Measurements from ENCODE around the gene SNF8. TPM values are rescaled to one million over a fixed set of nuclear protein-coding genes. Genes with fewer than 3 reads are reported as not detected.
A peak's percentile ranks its signal among the peaks of the same experiment; 100 is the strongest.

Gene SNF8
- total RNA-seq, 1 experiment from 2014 or later = 129 TPM

GRCh38 chr17:48893646-48894508, 50.8 kb downstream of the SNF8 start:
- Mint-ChIP-seq H3K27ac (peak overlapping the region in 1 of 3 experiments; percentile 97; a peak in 2 of 7 replicates), H3K4me1 (peaks cover 4 to 8% of the 10 kb centered on the region in 2 experiments; a peak in 3 of 4 replicates), H3K4me3 (peak overlapping the region; percentile 89 to 95), H3K9me3 (no peaks in the 10 kb centered on the region), H3K36me3 (ENCODE audit: insufficient read depth in 1 of 3, low read depth in 3 of 3) (peaks cover 12 to 25% (median 12%) of the 10 kb centered on the region in 3 experiments; a peak in 5 of 7 replicates), H3K27me3 (ENCODE audit: low read depth) (no peaks in the 10 kb centered on the region)
- peak overlapping the region; percentile 83 for H3K9ac ChIP-seq (ENCODE audit: extremely low read depth, insufficient read length, low read length)
- H2BK120ac ChIP-seq (ENCODE audit: low read depth, low read length, poor library complexity, severe bottlenecking) = no peak overlapping the region
- no peak for TF ChIP-seq CTCF (conservative IDR thresholded peaks at IDR 0.05)
- no peak overlapping the region for H4K5ac ChIP-seq (ENCODE audit: insufficient read length, low read depth, low read length)
- no peaks in the 10 kb centered on the region for H3K79me2 ChIP-seq (ENCODE audit: insufficient read depth, low read length)
- no peaks in the 10 kb centered on the region for H4K20me1 ChIP-seq (ENCODE audit: control insufficient read depth, insufficient read depth, insufficient read length)
- no peak overlapping the region for H2BK5ac ChIP-seq (ENCODE audit: insufficient read length, low read length)
- H3K79me1 ChIP-seq (ENCODE audit: insufficient read depth, low read depth, low read length, poor library complexity, severe bottlenecking) = peaks cover 4% of the 10 kb centered on the region
- H2AK5ac ChIP-seq (ENCODE audit: insufficient read length, low read length) = no peak overlapping the region
- WGBS (ENCODE audit: extremely low coverage, insufficient read length, low lambda C conversion rate) = no CpG with 5 or more reads among the region's 5 CpGs
- no peak overlapping the region for H3K23ac ChIP-seq (ENCODE audit: insufficient read length, low read depth, low read length)
- H3K4me2 ChIP-seq (ENCODE audit: insufficient read depth, insufficient read length, low read length) = peak overlapping the region; percentile 82
- no peak overlapping the region for H3K18ac ChIP-seq (ENCODE audit: insufficient read length, low read depth, low read length)
- no peaks in the 10 kb centered on the region for H3K9me3 ChIP-seq (ENCODE audit: control insufficient read depth, low read depth, low read length)
- no peak overlapping the region for H3K14ac ChIP-seq (ENCODE audit: insufficient read depth, low read length)
- DNase-seq = no peak
- no peak overlapping the region for H3T11ph ChIP-seq (ENCODE audit: low read length)
- no peak overlapping the region for H2AFZ ChIP-seq (ENCODE audit: low read length)
- H2BK20ac ChIP-seq (ENCODE audit: low read depth, low read length, poor library complexity, severe bottlenecking) = no peak overlapping the region
- no peak overlapping the region for H2BK15ac ChIP-seq (ENCODE audit: low read depth, low read length)
- no peak overlapping the region for H4K91ac ChIP-seq (ENCODE audit: insufficient read length, low read depth, low read length)
- no peaks in the 10 kb centered on the region for H3K27me3 ChIP-seq (ENCODE audit: insufficient read depth, low read length)
- H3K4ac ChIP-seq (ENCODE audit: low read depth, low read length) = no peak overlapping the region
- no peak overlapping the region for H4K8ac ChIP-seq (replicated peaks; ENCODE audit: insufficient read length, low read depth, low read length)
- no peak overlapping the region for H2BK12ac ChIP-seq (ENCODE audit: insufficient read length, low read depth, low read length)
- peaks cover 7% of the 10 kb centered on the region for H3K23me2 ChIP-seq (ENCODE audit: insufficient read length, low read depth, low read length, poor library complexity, severe bottlenecking)
- no peak overlapping the region for H3K27ac ChIP-seq (ENCODE audit: insufficient read length, low read depth, low read length)
- H3K4me1 ChIP-seq (ENCODE audit: insufficient read depth, low read length) = no peaks in the 10 kb centered on the region
- H3K56ac ChIP-seq (ENCODE audit: insufficient read length, low read depth, low read length) = no peak overlapping the region
